Retinal pigment epithelial cell (primary cell): ENCODE measurements around the gene DES.

Source experiments
- DNase-seq: peaks from one replicate; pipeline ENCODE4 v3.0.0-alpha.2; 2010; ENCODE audit warnings: low read depth
- H3K4me3 ChIP-seq: 2 replicates; pipeline ENCODE4 v1.5.1; 2011; ENCODE audit warnings: mild to moderate bottlenecking, low read length, control low read depth, moderate library complexity
- CTCF ChIP-seq: conservative IDR thresholded peaks from 2 replicates; pipeline ENCODE4 v1.5.1; 2011; ENCODE audit warnings: low read depth, low read length, control low read depth, inconsistent platforms

DES gene

DNA sequence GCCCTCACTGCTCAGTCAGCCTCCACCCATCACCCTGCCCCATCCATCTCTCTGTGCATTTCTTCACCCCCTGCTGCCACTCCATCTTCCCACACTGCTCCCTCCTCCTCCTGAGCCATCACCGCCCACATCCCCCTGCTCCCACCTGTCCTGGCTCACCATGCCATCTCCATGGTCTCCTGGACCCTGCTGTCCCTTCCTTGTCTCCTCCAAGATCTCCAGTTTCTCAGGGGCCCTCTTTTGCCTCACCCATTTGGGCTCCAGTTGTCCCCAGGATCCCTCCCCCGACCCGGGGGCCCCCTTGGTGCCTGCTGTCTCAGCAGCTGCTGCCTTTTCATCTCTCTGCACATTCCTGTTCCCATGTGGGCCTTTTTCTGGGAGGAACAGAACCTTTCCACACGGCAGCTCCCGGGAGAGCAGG lies 27.1 kb downstream of the DES start:
- TF ChIP-seq CTCF = no peak
- H3K4me3 ChIP-seq = no peak overlapping the region

DNA sequence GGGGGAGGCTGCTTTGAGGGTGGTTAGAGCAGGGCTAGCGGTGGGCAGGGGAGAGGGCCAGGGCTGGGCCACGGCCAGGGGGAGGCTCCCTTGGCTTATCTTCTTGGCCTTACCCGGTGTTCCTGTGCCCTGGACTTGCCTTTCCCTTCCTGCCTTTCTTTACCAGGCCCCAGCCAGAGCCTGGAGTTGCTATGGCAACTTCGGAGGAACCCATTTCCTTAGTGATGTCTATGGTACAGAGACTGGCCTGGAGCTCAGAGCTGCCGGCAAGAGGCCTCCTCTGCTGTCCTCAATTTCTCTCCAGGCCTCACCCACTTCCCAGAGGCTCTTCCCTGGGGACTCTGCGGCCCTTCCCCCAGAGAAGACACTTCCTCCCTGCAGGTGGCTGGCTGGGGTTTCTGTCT lies 27.9 kb downstream of the DES start:
- TF ChIP-seq CTCF = no peak
- no peak for DNase-seq
- H3K4me3 ChIP-seq = no peak overlapping the region

More for the DNA sequence above, 27.1 kb downstream of the DES start:
- no peak for DNase-seq

GRCh38 chr2:219446689-219447088 lies 28.5 kb downstream of the DES start:
- no peak for DNase-seq
- no peak overlapping the region for H3K4me3 ChIP-seq
- TF ChIP-seq CTCF = no peak

DNA sequence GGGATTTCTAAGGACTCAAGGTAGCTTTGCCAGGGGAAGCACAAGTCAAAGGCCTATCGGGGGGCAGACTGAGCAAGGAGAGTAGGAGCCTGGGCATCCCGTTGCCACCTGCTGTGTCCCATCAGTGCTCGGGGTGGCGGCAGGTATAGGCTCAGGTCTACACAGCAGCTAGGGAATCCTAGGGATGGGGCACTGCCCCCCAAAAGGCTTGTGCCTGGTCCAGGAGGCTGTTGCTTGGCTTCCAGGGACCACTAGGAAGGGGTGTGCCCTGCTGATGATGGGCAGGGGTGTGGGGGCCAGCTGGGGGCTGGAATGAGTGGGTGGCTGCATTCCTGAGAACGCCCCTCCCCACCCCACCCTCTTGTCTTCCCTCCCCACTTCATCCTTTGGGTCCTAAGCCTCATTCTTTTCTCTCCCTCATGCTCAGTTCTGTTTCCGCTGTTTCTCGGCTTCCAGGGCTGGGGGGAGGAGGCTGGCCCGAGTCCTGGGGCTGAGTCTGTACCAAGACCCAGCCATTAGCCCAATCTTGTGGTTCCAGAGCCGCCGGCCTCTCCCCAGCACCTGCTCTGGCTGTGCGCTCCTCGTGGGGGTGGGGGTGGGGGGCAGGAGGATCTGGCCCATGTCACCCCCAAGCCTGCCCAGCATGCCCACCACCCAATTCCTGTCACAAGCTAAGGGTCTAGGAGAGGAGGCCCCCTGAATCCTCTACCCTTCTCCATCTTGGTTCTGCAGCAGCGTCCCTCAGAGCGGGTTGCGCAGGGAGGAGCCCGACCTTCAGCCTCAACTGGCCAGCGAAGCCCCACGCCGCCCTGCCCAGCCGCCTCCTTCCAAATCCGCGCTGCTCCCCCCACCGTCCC lies 29.3 kb downstream of the DES start:
- TF ChIP-seq CTCF = no peak

DNA sequence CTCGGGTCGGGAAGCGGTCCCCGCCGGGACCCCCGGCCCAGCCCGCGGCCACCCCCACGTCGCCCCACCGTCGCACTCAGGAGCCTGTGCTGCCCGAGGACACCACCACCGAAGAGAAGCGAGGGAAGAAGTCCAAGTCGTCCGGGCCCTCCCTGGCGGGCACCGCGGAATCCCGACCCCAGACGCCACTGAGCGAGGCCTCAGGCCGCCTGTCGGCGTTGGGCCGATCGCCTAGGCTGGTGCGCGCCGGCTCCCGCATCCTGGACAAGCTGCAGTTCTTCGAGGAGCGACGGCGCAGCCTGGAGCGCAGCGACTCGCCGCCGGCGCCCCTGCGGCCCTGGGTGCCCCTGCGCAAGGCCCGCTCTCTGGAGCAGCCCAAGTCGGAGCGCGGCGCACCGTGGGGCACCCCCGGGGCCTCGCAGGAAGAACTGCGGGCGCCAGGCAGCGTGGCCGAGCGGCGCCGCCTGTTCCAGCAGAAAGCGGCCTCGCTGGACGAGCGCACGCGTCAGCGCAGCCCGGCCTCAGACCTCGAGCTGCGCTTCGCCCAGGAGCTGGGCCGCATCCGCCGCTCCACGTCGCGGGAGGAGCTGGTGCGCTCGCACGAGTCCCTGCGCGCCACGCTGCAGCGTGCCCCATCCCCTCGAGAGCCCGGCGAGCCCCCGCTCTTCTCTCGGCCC lies 30.1 kb downstream of the DES start:
- no peak overlapping the region for H3K4me3 ChIP-seq
- no peak for TF ChIP-seq CTCF
- no peak for DNase-seq

More for the DNA sequence above, 29.3 kb downstream of the DES start:
- H3K4me3 ChIP-seq = no peak overlapping the region
- DNase-seq = no peak

DNA sequence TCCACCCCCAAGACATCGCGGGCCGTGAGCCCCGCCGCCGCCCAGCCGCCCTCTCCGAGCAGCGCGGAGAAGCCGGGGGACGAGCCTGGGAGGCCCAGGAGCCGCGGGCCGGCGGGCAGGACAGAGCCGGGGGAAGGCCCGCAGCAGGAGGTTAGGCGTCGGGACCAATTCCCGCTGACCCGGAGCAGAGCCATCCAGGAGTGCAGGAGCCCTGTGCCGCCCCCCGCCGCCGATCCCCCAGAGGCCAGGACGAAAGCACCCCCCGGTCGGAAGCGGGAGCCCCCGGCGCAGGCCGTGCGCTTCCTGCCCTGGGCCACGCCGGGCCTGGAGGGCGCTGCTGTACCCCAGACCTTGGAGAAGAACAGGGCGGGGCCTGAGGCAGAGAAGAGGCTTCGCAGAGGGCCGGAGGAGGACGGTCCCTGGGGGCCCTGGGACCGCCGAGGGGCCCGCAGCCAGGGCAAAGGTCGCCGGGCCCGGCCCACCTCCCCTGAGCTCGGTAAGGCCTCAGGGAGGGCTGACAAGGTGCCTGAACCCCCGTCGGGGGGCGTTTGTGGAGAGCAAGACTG lies 30.7 kb downstream of the DES start:
- H3K4me3 ChIP-seq = no peak overlapping the region
- no peak for TF ChIP-seq CTCF
- DNase-seq = no peak
